NCI-H2107 treated with DMSO at 0.1 percent for 48 hours (cell line): ENCODE data around the gene MRTFA.

Source experiments
- DNase-seq: peaks from one replicate; lab custom pipeline; 2025; ENCODE audit not compliant: unreplicated experiment; lab: John Stamatoyannopoulos, UW

The MRTFA gene

DNA sequence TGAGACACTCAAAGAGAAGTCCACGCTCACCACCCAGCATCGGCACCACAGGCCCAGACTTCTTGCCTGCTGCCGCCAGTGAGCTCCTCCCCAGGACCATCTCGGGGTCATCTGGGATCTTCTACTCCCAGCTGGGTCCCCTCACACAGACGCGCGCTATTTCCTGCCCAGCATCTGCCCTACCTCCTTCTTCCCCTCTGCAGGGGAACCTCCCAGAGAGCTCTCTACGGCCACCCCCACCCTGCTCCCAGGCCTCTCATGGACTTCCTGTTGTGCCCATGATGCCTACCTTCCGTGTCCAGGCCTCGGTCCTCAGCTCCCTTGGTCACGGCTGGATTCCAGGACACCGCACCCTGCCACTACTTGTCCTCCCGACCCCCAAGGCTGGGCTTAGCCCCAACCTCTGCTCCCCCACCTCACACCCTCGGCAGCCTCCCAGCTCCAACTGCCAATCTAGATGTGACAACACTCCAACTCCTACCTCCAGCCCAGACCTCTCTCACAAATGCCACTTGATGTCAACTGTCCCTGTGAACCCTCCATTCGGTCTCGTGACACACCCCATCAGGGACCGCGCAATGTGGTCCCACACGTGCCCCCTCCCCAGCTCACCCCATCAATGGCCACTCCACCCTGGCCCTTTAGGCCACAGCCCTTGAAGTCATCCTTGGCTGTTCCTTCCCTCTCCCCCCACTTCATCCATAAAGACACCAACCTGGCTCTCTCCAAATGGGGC, 220.8 kb downstream of the MRTFA start:
- no peak for DNase-seq

DNA sequence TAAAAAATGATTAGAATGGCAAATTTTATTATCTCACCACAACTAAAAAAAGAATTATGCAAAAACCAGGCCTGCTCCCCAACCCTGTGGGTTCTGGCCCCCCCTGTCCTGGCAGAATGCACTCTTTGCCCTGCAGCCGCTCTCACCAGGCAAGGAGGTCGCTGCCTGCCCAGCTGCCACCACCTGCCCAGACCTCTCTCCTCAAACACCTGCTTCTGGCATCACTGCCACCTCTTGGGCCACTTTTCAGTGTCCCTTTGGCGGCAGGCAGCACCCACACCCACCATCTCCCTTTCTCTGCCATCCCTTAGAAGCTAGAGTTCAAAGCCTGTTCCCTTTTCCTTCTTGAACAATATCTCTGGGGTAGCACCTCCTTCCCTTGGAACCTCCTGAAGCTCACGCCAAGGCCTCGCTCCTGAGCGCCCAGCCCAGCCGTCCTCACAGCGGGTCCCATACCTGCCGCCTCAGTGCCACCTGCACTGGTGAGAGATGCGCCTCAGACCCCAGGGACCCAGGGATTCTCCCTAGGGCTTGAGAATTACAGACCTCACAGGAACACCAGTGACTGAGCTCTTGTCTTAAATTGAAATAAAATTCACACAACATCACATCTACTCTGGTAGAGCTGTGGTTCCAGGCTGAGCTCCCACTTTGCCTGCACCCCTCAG, 221.5 kb downstream of the MRTFA start:
- no peak for DNase-seq

- DNase-seq: no peak
Measured at GRCh38 chr22:40414311-40414710, 222.2 kb downstream of the MRTFA start.

- no peak for DNase-seq
Measured at GRCh38 chr22:40413873-40414272, 222.6 kb downstream of the MRTFA start.

- no peak for DNase-seq
Measured at GRCh38 chr22:40412441-40412840, 224.1 kb downstream of the MRTFA start.

- DNase-seq: no peak
Measured at GRCh38 chr22:40411506-40411861, 225.0 kb downstream of the MRTFA start.

DNA sequence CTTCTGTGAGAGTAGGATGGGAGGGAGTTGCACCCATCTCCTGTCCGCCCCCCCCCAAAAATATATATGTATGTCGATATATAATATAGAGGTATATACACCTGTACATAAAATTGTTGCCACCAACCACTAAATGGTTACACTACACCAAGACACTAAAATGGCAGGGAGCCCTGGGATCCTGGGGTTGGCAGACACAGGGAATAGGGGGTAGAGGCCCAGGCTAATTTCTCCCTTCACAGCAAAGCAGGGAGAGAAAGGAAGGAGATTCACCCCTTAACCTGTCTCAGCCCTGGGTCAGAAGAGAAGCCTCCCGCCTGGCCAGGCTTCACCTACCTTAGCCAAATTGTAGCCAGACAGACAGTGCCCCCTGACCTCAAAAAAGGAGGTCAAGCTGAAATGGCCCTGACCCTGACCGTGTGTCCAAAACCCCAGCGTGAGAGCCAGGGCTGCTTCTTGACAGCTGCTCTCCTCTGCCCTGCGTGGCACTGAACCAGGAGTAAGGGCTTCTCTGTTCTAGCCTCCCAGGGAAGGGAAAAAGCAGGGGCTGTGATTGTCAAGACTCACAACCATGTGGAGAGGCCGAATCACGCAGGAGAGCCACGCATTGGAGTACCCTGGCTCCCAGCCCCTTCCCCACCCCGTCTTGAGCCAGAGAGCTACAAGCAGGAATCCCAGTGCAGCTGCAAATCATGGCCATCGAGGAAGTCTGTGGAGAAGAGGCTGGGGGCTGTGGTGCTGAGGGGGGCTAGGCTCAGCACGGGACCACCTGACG, 225.6 kb downstream of the MRTFA start:
- no peak for DNase-seq

GRCh38 chr22:40410272-40410671, 226.2 kb downstream of the MRTFA start:
- no peak for DNase-seq

DNA sequence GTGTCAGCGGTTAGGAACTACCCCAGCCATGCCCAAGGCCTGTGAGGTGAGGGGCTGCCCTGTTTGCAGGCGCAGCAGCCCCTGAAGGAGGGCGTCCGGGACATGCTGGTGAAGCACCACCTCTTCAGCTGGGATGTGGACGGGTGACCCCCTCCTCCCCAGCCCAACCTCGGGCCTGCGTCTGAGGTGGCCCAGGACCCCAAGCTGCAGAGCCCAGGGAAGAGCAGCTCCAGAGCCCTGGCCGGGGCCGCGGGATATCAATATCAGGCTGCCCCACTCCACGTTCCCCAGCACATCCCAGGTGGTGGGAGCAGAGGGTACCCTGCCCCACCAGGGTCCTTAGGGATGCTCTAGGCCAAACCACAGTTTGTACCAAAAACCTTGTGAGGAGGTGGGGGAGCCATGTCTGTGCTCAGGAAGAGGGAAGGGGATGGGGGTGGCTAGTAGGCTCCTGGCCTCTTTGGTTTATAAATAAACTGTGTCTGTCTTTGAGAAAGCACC, 226.9 kb downstream of the MRTFA start:
- DNase-seq: no peak

GRCh38 chr22:40408718-40409612, 227.6 kb downstream of the MRTFA start:
- DNase-seq: no peak

DNA sequence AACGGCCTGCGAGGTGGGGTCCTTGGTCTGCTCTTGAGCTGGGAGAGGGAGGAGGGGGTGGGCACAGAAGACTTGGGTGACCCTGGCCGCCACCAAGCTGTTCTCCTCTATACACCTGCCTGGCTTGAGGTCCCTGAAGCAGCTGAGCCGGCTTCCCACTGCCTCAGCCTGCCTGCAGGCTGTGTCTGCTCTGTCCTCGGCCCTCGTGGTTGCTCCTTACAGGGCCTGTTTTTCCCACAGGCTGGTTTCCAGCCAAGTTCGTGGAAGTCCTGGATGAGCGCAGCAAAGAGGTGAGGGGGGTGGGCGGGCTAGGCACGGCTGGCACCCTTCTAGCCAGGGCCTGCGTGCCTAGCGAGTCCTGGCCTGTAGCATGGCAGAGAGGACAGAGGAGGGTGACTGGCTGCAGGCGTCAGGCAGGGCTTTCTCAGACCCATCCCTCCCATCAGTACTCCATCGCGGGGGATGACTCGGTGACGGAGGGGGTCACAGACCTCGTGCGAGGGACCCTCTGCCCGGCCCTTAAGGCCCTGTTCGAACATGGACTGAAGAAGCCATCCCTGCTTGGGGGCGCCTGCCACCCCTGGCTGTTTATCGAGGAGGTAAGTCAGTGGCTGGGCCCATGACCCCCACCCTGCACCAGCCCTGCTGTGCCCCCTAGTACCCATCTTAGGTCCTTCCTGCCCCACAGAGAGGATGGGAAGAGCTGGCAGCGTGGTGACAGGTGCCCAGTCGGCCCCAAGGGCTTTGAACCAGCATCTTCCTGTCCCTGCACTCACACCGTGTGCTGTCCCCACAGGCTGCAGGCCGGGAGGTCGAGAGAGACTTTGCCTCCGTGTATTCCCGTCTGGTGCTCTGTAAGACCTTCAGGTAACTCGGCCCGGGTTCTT, 228.4 kb downstream of the MRTFA start:
- DNase-seq: no peak

- DNase-seq: no peak
Measured at GRCh38 chr22:40407021-40407761, 229.3 kb downstream of the MRTFA start.

GRCh38 chr22:40406063-40406890, 230.2 kb downstream of the MRTFA start:
- DNase-seq: no peak

DNA sequence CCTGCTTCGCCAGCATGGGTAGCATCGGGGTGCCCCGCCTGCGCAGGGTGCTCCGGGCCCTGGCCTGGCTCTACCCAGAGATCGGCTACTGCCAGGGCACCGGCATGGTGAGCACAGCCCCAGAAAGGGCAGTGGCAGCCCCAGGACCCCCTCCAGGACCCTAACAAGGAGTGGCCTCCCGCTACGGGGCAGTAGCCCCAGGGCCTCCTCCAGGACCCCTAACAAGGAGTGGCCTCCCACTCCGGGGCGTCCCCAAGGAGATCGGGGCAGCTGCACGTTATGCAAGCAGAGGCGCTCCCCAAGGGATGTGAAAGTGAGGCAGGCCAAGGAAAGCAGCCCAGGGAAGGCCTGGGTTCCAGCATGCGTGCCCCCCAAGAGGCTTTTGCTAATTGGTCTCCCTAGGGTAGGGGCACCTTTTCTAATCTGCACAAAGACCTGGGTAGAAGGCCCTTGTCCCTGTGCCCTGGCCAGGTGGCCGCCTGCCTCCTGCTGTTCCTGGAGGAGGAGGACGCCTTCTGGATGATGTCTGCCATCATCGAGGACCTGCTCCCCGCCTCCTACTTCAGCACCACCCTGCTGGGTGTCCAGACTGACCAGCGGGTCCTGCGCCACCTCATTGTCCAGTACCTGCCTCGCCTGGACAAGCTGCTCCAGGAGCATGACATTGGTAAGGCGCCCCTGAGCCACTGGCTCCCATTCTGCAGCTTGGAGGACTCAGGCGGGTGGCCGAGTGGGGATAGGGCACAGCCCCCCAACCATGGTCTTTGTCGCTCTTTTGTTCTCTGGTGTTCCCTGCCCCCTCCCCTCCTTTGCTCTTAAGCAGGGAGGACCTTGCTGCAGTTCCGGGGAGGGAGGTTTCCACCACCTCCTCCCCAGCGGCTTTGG, 231.1 kb downstream of the MRTFA start:
- DNase-seq: no peak

GRCh38 chr22:40404251-40405177, 232.0 kb downstream of the MRTFA start:
- no peak for DNase-seq

- DNase-seq: no peak
Measured at GRCh38 chr22:40403651-40404050, 232.9 kb downstream of the MRTFA start.
